Erythroblast (primary cell): ENCODE data around the gene MYO10.
"Not testable (repeated sequence)": the region's sequence is repeated elsewhere in the genome, so short reads cannot be mapped to it uniquely, and the experiment has no call there.

Source experiments
- DNase-seq, 2 experiments: peaks; one replicate each; lab custom pipeline; 2025; lab: John Stamatoyannopoulos, UW
- GATA1 ChIP-seq: IDR thresholded peaks from 2 replicates; pipeline ENCODE4 v1.6.1; 2011; ENCODE audit warnings: low read depth, mild to moderate bottlenecking, control low read depth, low read length, moderate library complexity
- POLR2A ChIP-seq: IDR thresholded peaks from 2 replicates; pipeline ENCODE4 v1.6.1; 2011; ENCODE audit warnings: mild to moderate bottlenecking, low read length

MYO10 gene

DNA sequence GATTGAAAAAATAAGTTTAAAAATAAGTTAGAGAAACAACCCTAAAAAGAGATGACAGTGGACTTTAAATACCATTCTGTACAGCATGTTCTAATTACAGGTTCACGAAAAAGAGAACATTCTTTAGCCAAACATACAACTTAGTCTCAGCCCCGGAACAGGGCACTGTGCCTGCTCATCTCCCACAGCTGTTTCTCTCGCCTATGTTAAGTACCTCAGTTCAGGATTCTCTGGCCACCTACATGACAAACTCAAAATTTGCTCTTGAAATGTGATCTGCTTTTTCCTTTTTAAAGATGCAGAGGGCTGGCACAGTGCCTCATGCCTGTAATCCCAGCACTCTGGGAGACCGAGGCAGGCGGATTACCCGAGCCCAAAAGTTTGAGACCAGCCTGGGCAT is 52.3 kb downstream of the MYO10 start:
- DNase-seq: no peak
- TF ChIP-seq GATA1 (no peak), POLR2A (no peak)

DNA sequence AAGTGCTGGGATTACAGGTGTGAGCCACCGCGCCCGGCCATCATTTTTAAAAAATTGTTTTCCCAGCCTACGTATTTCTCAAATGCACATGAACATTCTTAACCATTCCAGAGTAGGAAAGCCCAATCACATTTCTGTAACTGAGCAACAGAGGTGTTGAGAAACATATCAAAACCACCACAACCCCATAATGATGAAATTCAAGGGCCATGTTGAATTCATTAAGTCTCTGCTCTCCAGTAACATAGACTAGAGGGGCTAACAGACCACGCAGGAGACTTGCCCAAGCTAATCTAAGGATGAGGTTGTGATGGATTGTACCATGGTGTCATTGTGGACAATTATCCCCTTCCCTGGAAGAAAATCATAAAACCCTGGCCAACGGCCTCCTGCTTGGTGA is 52.9 kb downstream of the MYO10 start:
- TF ChIP-seq GATA1: no peak
- no peak for TF ChIP-seq POLR2A
- DNase-seq: no peak

DNA sequence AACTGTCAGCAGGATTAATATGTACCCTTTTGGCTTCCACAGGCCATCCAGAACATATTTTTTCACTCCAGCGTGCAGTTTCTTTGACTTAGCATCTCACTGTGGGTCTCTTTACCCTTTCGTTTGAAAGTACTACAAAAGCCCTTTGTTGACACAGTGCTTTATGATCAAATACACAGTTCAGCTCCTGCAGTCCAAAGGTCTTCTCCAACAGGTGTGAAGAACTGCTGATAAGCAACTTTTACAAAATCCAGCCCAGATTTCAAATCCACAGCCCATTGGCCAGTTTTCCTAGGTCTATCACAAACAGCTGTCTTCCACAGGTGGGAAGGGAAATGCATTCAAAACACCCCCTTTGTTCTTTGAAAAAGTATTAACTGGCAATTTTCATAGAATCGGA is 54.8 kb downstream of the MYO10 start:
- no peak for TF ChIP-seq GATA1
- TF ChIP-seq POLR2A: no peak
- DNase-seq: no peak

DNA sequence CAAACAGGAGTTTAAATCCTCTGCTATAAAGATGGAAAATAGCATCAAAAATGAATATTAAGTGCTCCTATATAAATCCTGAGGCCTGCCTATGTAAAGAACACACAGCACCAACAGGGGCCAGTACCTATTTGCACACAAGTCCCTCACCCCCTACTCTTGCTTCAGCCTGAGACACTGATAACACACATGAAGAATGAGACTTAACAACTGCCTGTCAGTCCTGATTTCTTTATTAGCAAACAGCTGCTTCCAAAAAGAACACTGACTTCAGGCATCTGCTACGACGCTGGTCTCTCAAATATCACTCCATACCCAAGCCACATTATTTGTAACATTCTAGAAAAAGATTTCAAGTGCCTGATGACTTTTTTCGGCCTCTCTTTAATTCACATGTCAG is 55.5 kb downstream of the MYO10 start:
- no peak for DNase-seq
- TF ChIP-seq GATA1 (no peak), POLR2A (no peak)

DNA sequence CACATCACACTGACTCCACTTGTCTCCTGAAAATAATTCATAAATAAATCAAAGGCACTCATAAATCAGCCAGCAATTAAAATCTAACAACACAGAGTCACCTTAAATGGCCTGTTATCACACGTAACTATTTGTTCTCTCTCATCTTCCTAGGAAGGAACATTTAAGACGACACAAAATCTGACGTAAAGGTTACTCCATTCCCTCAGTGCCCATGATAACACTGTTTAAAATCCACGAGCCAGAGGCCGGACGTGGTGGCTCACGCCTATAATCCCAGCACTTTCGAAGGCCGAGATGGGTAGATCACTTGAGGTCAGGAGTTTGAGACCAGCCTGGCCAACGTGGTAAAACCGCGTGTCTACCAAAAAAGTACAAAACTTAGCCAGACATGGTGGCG is 56.4 kb downstream of the MYO10 start:
- no peak for TF ChIP-seq POLR2A
- no peak for DNase-seq

DNA sequence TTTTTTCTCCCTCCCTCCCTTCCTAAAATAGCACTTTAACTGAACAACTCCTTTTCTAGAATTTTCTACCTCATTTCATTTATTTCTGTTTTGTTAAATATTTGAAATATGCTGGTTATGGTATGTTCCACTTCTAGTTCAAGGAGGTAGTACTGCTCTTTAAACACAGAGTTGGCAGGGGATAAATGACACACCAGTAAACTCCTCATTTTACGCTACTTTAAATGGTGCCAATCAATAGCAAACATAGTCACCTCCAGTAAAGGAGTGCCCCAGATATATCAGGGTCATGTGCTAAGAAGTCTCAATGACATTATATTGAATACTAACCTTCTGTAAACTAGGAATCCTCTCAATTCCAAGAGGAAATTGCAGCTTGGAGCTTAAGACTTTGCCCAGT is 56.9 kb downstream of the MYO10 start:
- no peak for DNase-seq
- TF ChIP-seq GATA1 (no peak), POLR2A (no peak)

DNA sequence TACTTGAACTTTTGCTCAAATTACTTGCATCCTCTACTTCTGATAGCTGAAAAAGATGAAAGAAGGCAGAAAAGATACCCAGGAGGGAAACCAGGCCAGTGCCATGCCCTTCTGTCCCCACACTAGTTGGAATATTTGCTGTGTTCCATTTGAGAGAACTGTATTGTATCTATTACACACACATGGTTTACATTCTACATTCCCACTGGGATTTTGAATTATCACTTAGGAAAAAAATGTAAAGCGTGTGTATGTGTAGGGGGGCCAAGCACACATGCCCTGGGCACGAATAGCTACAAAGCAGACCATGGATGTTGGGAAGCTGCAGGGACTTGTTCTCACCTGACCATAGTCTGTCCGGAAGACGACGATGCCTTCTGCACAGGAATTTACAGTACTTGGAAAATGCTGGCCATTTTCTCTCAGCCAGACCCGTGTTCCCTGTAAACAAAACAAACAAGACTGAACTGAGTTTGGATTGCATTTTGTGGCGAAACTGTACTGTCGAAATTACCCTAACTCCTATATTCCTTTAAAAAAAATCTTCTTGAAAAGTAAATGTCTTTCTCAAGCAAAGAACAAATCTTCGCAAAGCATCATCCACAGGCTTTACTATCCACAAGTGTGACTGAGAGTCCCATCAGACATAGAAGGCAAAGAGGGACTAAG is 58.7 kb downstream of the MYO10 start:
- TF ChIP-seq POLR2A (no peak), GATA1 (no peak)
- no peak for DNase-seq

DNA sequence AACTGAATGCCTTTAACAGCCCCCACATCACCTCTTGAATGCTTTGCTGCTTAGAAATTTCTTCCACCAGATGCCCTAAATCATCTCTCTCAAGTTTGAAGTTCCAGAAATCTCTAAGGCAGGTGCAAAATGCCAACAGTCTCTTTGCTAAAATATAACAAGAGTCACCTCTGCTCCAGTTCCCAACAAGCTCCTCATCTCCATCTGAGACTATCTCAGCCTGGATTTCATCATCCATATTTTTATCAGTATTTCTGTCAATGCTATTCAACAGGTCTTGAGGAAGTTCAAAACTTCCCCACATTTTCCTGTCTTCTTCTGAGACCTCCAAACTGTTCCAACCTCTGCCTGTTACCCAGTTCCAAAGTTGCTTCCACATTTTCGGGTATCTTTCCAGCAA is 61.7 kb downstream of the MYO10 start:
- not testable (repeated sequence) for DNase-seq

DNA sequence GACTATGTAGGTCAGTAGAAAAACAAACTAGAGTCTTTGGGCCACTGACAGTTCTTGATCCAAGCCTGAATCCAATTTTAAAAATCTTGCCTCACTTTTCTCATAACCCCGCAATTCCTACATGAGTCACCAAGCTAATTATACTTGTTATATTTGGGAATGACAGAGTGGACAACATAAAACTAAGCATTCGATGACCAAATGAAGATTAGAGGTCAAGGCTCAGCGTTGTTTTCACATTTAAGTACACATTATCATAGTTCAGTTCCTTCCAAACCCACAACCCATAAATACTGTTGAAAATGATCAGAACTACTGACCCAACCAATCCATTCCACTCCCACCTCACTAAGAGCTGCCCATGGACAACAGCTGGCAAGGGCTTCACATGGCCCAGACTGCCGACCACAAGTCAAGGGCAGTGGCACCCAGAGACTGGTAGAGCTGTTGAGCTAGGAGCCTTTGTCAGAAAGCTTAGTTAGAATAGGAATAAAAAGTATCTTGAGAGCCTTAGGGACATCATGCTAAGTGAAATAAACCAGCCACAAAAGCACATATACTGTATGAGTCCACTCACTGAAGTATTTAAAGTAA is 64.2 kb downstream of the MYO10 start:
- DNase-seq: no peak

DNA sequence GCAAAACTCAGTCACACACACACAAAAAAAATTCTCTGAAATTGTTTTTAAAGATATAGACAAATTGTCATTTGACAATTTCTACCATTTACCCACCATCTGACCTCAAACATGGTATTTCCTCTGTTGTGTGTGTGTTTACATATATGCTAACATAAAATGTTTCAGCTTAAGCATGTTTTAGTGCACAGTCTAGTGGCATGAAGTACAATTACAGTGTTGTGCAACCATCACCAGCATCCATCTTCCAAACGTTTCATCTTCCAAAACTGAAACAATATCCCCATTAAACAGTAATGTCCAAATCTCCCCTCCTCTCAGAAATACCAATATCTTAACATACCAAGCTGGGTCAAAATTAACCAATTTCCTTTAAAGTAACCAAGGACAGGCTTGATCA is 65.2 kb downstream of the MYO10 start:
- no peak for DNase-seq
- TF ChIP-seq GATA1: no peak
- no peak for TF ChIP-seq POLR2A

More for the DNA sequence above, 64.2 kb downstream of the MYO10 start:
- TF ChIP-seq GATA1 (no peak), POLR2A (no peak)

DNA sequence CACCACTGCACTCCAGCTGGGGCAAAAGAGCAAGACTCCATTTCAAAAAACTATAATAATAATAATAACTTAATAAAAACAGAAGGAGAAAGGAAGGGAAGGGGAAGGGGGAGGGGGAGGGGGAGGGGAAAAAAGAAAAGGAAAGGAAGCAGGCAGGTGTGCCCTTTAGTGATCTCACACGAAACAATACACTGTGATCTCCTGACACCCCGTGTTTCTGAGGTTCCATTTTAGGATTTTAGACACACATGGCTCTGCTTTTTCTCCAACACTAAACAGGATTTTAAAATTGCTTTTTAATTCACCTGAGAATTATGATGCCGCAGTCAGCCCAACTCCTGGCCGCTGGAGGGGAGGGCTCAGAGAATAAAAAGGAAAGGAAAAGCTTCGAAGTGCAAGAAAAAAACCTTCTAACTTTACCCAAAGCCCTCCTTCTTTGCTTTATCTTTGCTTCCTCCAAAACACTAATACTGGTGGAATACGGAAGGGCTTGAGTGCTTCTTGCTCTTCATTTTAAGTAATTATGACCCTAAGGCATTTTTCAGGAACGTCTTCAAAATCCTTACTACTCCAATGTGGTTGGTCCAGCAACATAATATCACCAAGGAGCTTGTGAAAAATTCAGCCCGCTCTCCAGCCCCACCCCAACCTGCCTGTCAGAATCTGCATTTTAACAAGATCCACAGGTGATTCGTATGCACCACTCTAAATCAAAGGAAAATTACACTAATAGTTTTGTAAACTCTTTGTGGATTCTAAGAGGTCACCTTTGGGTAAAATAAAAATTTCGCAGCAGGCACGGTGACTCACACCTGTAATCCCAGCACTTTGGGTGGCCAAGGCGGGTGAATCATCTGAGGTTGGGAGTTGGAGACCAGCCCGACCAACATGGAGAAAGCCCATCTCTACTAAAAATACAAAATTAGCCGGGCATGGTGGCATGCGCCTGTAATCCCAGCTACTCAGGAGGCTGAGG is 66.0 kb downstream of the MYO10 start:
- no peak for DNase-seq
- TF ChIP-seq POLR2A: no peak
- no peak for TF ChIP-seq GATA1

DNA sequence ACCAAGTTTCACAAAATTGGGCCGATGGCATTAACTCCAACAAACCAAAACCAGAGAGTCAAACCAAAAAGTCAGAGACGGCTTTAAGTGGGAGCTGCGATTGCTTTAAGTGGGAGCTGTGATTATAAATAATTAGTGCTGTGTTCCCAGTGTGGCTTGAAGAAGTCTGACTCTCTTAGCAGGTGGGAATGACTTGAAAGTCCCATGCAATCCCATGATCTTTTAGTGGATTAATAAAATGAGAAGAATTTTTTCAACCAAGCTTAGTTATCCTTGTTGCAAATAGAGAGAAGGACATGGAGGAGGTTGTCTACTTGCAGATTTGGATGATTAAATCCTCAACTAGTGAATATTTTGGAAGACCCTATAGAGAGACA is 68.5 kb downstream of the MYO10 start:
- TF ChIP-seq GATA1 (no peak), POLR2A (no peak)

DNA sequence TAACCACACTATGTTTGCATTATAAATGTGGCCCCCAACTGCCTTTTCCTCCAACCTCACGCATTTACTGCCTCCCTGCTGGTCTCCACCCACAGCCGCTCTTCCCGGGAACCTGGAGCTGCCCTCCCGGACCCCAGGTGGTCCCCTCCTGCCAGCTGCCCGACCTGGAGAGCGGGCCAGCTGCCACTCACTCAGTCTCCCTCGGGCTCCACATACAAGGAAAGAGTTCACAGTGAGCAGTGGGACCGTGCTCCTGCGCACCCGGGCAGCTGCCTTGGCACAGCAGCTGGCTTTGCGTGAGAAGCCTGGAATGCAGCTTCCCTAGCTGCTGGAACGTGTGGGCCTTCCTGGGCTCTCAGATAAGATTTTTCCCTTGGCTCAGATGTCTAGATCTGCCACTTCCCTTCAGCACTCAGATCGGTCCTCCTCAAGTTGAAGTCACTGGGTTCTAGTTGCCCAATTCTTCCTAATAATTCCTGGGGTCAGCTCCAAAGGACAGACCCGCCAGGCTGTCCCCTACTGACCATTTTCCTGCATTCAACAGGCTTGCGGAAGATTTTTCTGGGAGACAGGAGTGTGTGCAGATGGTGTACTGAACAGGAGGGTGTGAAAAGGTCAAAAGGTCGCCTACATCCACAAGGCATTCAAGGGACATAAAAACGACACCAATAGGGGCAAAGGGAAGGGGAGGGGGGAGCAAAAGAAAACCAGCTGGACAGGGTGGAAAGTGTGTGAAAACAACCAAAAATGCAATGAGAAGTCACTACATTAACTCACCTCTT is 69.1 kb downstream of the MYO10 start:
- no peak for DNase-seq
- no peak for TF ChIP-seq POLR2A

More for the DNA sequence above, 68.5 kb downstream of the MYO10 start:
- no peak for DNase-seq

DNA sequence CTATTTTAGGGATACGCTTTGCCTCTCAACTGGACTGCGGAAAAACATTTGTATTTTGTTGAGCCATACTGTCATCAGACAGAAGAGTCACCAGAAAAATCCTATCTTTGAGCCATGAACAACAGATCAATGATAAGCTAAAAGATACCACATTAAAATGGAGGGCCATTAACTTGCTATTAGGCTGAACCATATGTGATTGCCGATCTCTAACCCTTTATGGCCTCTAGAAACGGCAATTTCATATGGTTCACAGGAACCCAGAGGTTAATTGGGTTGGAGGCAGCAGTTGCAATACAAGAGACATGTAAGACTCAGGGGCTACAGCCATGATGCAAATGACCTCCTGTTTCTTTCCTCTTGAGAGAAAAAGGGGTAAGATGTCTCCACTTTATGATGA is 69.8 kb downstream of the MYO10 start:
- DNase-seq: no peak
- TF ChIP-seq GATA1: no peak
- no peak for TF ChIP-seq POLR2A

DNA sequence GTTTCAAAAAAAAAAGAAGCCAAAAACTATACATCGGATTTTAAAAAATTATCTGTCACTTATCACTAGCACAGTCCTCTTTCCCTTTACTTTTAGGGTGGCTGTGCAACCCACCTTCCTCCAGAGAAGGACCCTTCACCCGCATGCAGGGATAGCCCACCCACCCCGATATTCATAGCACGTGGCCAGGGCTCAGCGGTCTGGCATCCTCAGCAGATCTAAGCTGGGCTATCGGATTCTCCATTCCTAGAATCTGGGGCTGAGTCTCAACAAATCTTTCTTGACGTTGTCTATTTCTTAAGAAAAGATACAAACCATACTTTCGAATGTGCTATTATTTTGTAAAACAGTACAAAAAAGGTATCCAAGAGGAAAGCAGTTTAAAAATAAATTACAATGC is 70.9 kb downstream of the MYO10 start:
- TF ChIP-seq POLR2A (no peak), GATA1 (no peak)
- no peak for DNase-seq
